ENCODE data around the gene MS4A4E.

- TF ChIP-seq CTCF (IDR thresholded peaks at IDR 0.05) (no peak), POLR2A (IDR thresholded peaks at IDR 0.05) (no peak)
Observed at GRCh38 chr11:60168306-60168705, 74.6 kb downstream of the MS4A4E start.
